HEK293 (cell line): ENCODE data around the gene CECR2.

Source experiments
- CTCF ChIA-PET: fragments of 350-600 bp; formaldehyde crosslinking; extraction: SDS; loops from one replicate; lab custom pipeline; 2021; ENCODE audit warnings: antibody characterized with exemption; lab: Yijun Ruan, JAX
- POLR2A ChIA-PET: fragments of 300-600 bp; formaldehyde crosslinking; extraction: SDS; loops from one replicate; lab custom pipeline; 2020; ENCODE audit warnings: antibody characterized with exemption, inconsistent platforms; lab: Yijun Ruan, JAX
- H3K27ac ChIP-seq: fragments of 200-500 bp; sonication (Bioruptor generic); 2 replicates; pipeline ENCODE4 v1.5.1; 2014; ENCODE audit warnings: low read depth, low read length, control low read depth, inconsistent platforms; ENCODE audit errors: extremely low read depth
- H3K36me3 ChIP-seq, 2 experiments: fragments of 200-500 bp in 1 of 2; sonication (Bioruptor generic) in 1 of 2; 1 replicate in 1 of 2; 2 replicates in 1 of 2; pipeline ENCODE4 v1.5.1; 2014 to 2017; ENCODE audit warnings: inconsistent platforms in 2 of 2, low read length in 2 of 2; ENCODE audit not compliant: control insufficient read depth in 2 of 2, insufficient read depth in 1 of 2
- H3K4me1 ChIP-seq: fragments of 200-500 bp; sonication (Bioruptor generic); 2 replicates; pipeline ENCODE4 v1.5.1; 2014; ENCODE audit warnings: mild to moderate bottlenecking, low read length, inconsistent platforms; ENCODE audit not compliant: control insufficient read depth, insufficient read depth
- H3K4me3 ChIP-seq: 2 replicates; pipeline ENCODE4 v1.5.1; 2011; ENCODE audit warnings: low read depth, mild to moderate bottlenecking, control low read depth, low read length, moderate library complexity
- H3K9me3 ChIP-seq: fragments of 200-500 bp; sonication (Bioruptor generic); 2 replicates; pipeline ENCODE4 v1.5.1; 2014; ENCODE audit warnings: low read depth, low read length, inconsistent platforms; ENCODE audit not compliant: control insufficient read depth, insufficient read depth
- GLI2 ChIP-seq: fragments of 450-650 bp; formaldehyde crosslinking; IDR thresholded peaks from 2 replicates; pipeline ENCODE4; 2017; ENCODE audit warnings: missing biosample characterization, missing genetic modification characterization, low read depth, borderline replicate concordance
- HOXA7 ChIP-seq: sonication (generic); formaldehyde crosslinking; IDR thresholded peaks from 2 replicates; pipeline ENCODE4 v1.8.1; 2022; ENCODE audit warnings: missing genetic modification reagents, borderline replicate concordance
- SCRT1 ChIP-seq: fragments of 450-650 bp; formaldehyde crosslinking; IDR thresholded peaks from 2 replicates; pipeline ENCODE4 v1.5.1; 2016; ENCODE audit warnings: missing biosample characterization, missing genetic modification characterization, borderline replicate concordance
- YY2 ChIP-seq: fragments of 450-650 bp; formaldehyde crosslinking; IDR thresholded peaks from 2 replicates; pipeline ENCODE4 v1.5.1; 2016; ENCODE audit warnings: missing biosample characterization, missing genetic modification characterization
- ZBTB48 ChIP-seq: fragments of 450-650 bp; formaldehyde crosslinking; IDR thresholded peaks from 2 replicates; pipeline ENCODE4 v1.5.1; 2016; ENCODE audit warnings: missing biosample characterization, missing genetic modification characterization
- ZBTB7A ChIP-seq: fragments of 450-650 bp; formaldehyde crosslinking; IDR thresholded peaks from 2 replicates; pipeline ENCODE4 v1.5.1; 2016; ENCODE audit warnings: low read depth, missing biosample characterization, missing genetic modification characterization
- ZEB2 ChIP-seq: fragments of 450-650 bp; formaldehyde crosslinking; IDR thresholded peaks from 2 replicates; pipeline ENCODE4 v1.5.1; 2016; ENCODE audit warnings: missing biosample characterization, missing genetic modification characterization
- ZFHX2 ChIP-seq: fragments of 450-650 bp; formaldehyde crosslinking; conservative IDR thresholded peaks from 2 replicates; pipeline ENCODE4 v1.5.1; 2016; ENCODE audit warnings: missing biosample characterization, missing genetic modification characterization
- ZFP69B ChIP-seq: fragments of 450-650 bp; formaldehyde crosslinking; IDR thresholded peaks from 2 replicates; pipeline ENCODE4 v1.5.1; 2016; ENCODE audit warnings: missing biosample characterization, missing genetic modification characterization
- ZIC2 ChIP-seq: fragments of 450-650 bp; formaldehyde crosslinking; IDR thresholded peaks from 2 replicates; pipeline ENCODE4 v1.5.1; 2016; ENCODE audit warnings: missing biosample characterization, missing genetic modification characterization
- ZNF121 ChIP-seq: fragments of 450-650 bp; formaldehyde crosslinking; IDR thresholded peaks from 2 replicates; pipeline ENCODE4 v1.5.1; 2016; ENCODE audit warnings: missing biosample characterization, missing genetic modification characterization
- ZNF140 ChIP-seq: fragments of 450-650 bp; formaldehyde crosslinking; IDR thresholded peaks from 2 replicates; pipeline ENCODE4 v1.5.1; 2016; ENCODE audit warnings: missing biosample characterization, missing genetic modification characterization
- ZNF24 ChIP-seq: fragments of 450-650 bp; formaldehyde crosslinking; IDR thresholded peaks from 2 replicates; pipeline ENCODE4 v1.5.1; 2016; ENCODE audit warnings: missing biosample characterization, missing genetic modification characterization
- ZNF341 ChIP-seq: fragments of 450-650 bp; formaldehyde crosslinking; IDR thresholded peaks from 2 replicates; pipeline ENCODE4; 2016; ENCODE audit warnings: low read depth, missing biosample characterization, missing genetic modification characterization
- ZNF394 ChIP-seq: fragments of 450-650 bp; formaldehyde crosslinking; IDR thresholded peaks from 2 replicates; pipeline ENCODE4 v1.5.1; 2016; ENCODE audit warnings: missing biosample characterization, missing genetic modification characterization, mild to moderate bottlenecking, moderate library complexity, borderline replicate concordance
- ZNF600 ChIP-seq: fragments of 450-650 bp; formaldehyde crosslinking; IDR thresholded peaks from 2 replicates; pipeline ENCODE4 v1.5.1; 2016; ENCODE audit warnings: missing biosample characterization, missing genetic modification characterization
- ZNF623 ChIP-seq: fragments of 450-650 bp; formaldehyde crosslinking; IDR thresholded peaks from 2 replicates; pipeline ENCODE4 v1.5.1; 2016; ENCODE audit warnings: missing biosample characterization, missing genetic modification characterization
- ZNF624 ChIP-seq: fragments of 450-650 bp; formaldehyde crosslinking; IDR thresholded peaks from 2 replicates; pipeline ENCODE4 v1.5.1; 2017; ENCODE audit warnings: missing biosample characterization, missing genetic modification characterization
- ZNF677 ChIP-seq: fragments of 450-650 bp; IDR thresholded peaks from 2 replicates; pipeline ENCODE4 v1.5.0; 2018; ENCODE audit warnings: missing biosample characterization, mild to moderate bottlenecking, missing genetic modification characterization, moderate library complexity
- ZNF768 ChIP-seq: fragments of 450-650 bp; formaldehyde crosslinking; IDR thresholded peaks from 2 replicates; pipeline ENCODE4 v1.5.1; 2018; ENCODE audit warnings: missing biosample characterization, mild to moderate bottlenecking, missing genetic modification characterization
- ZNF785 ChIP-seq: fragments of 450-650 bp; formaldehyde crosslinking; IDR thresholded peaks from 2 replicates; pipeline ENCODE4 v1.5.1; 2016; ENCODE audit warnings: missing biosample characterization, missing genetic modification characterization
- TF ChIP-seq, protein P1 (sequence below): fragments of 450-650 bp; formaldehyde crosslinking; IDR thresholded peaks from 2 replicates; pipeline ENCODE4 v1.5.1; 2017; ENCODE audit warnings: missing biosample characterization, missing genetic modification characterization
- TF ChIP-seq, protein P2 (sequence below): fragments of 450-650 bp; formaldehyde crosslinking; IDR thresholded peaks from 2 replicates; pipeline ENCODE4 v1.5.1; 2016; ENCODE audit warnings: missing biosample characterization, missing genetic modification characterization
- TF ChIP-seq, protein P3 (sequence below): fragments of 450-650 bp; formaldehyde crosslinking; IDR thresholded peaks from 2 replicates; pipeline ENCODE4 v1.5.1; 2016; ENCODE audit warnings: missing biosample characterization, missing genetic modification characterization

The CECR2 gene

DNA sequence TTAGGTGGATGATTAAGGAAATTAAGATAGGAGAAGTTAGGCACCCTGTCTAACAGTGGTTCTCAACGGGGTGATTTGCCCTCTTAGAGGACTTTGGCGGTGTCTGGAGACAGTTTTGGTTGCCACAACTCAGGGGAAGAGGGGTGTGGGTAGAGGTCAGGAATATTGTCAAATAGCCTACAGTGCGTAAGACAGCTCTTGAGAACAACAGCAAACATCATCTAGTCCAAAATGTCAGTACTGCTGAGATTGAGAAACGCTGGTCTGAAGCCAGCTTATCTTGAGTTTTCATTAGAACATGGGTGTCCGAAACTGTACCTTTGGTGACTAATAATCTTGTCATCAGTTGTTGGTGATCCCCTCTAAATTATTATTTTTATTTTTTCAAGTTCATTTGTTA lies 38.4 kb downstream of the CECR2 start:
- ChIA-PET POLR2A (no interaction called here), CTCF (interaction anchor here (0.5 kb wide), 1 partner anchor 41 kb away, joined by 3 read pairs; no protein-coding TSS in a partner anchor)
- peaks cover 14% of the 10 kb centered on the region for H3K4me1 ChIP-seq
- H3K4me3 ChIP-seq, result no peak overlapping the region
- H3K27ac ChIP-seq, result no peak overlapping the region
- TF ChIP-seq ZNF624 (tag by site-specific recombination) (no peak), ZNF24 (tag by site-specific recombination) (no peak), ZNF785 (tag by site-specific recombination) (no peak), ZNF600 (tag by site-specific recombination) (no peak), HOXA7 (CRISPR knock-in tag) (no peak), ZFP69B (tag by site-specific recombination) (no peak), ZNF623 (tag by site-specific recombination) (no peak), ZNF768 (tag by site-specific recombination) (no peak), ZNF677 (tag by site-specific recombination) (no peak), ZBTB48 (tag by site-specific recombination) (no peak), GLI2 (tag by site-specific recombination) (no peak)
- TF ChIP-seq, protein P1, sequence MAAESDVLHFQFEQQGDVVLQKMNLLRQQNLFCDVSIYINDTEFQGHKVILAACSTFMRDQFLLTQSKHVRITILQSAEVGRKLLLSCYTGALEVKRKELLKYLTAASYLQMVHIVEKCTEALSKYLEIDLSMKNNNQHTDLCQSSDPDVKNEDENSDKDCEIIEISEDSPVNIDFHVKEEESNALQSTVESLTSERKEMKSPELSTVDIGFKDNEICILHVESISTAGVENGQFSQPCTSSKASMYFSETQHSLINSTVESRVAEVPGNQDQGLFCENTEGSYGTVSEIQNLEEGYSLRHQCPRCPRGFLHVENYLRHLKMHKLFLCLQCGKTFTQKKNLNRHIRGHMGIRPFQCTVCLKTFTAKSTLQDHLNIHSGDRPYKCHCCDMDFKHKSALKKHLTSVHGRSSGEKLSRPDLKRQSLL (tag by site-specific recombination), result no peak
- no peaks in the 10 kb centered on the region for H3K9me3 ChIP-seq
- H3K36me3 ChIP-seq, result no peaks in the 10 kb centered on the region; a peak in 1 of 3 replicates

DNA sequence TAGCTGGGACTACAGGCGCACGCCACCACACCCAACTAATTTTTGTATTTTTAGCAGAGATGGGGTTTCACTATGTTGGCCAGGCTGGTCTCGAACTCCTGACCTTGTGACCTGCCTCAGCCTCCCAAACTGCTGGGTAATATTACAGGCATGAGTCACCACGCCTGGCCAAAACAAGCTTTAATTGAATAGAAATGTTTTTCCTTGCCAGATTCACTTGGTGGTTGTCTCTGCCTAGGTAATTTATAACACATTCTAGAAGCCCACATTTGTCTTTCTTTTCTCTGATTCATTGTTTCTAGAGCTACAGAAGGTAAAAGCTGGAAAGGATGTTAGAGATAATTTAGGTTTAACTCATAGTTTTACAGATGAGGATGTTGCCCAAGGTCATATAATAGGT lies 41.3 kb downstream of the CECR2 start:
- Histone ChIP-seq H3K4me3 (no peak overlapping the region), H3K27ac (no peak overlapping the region), H3K4me1 (peaks cover 8% of the 10 kb centered on the region), H3K36me3 (no peaks in the 10 kb centered on the region; a peak in 1 of 3 replicates), H3K9me3 (no peaks in the 10 kb centered on the region)
- CTCF ChIA-PET, result interaction anchor here (0.6 kb wide), 1 partner anchor 27 kb away, joined by 3 read pairs; no protein-coding TSS in a partner anchor
- no peak for TF ChIP-seq ZNF24 (tag by site-specific recombination)
- TF ChIP-seq ZBTB7A, result no peak
- no peak for TF ChIP-seq ZNF140 (tag by site-specific recombination)
- 0 out of 2 replicates have a peak, but pooled peaks have one; percentile 41 for TF ChIP-seq ZNF121
- no peak for TF ChIP-seq YY2 (tag by site-specific recombination)
- POLR2A ChIA-PET, result no interaction called here

DNA sequence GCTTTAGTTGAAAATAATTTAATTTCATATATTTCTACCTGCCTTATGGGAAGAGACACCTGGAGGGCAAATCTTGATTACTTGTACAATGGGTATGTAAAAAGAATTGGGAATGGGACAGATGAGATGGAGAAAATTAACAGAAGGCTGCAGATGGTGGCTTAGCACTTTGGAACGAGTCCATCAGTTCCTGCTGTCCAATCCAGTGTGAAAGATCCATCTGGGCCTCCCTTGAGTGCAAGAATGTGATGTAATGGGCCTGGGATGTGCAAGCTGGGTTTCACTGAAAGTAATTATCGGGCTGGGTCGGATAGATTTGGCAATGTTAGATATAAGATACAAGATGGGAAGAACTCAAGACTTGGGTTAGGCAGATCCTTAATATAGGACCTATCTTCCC lies 42.0 kb downstream of the CECR2 start:
- Histone ChIP-seq H3K36me3 (no peaks in the 10 kb centered on the region), H3K9me3 (no peaks in the 10 kb centered on the region), H3K27ac (no peak overlapping the region), H3K4me3 (no peak overlapping the region), H3K4me1 (peaks cover 8% of the 10 kb centered on the region)
- TF ChIP-seq ZNF394, result no peak
- 0 out of 2 replicates have a peak, but pooled peaks have one; percentile 33 for TF ChIP-seq ZEB2 (tag by site-specific recombination)
- CTCF ChIA-PET, result no interaction called here
- POLR2A ChIA-PET, result no interaction called here

DNA sequence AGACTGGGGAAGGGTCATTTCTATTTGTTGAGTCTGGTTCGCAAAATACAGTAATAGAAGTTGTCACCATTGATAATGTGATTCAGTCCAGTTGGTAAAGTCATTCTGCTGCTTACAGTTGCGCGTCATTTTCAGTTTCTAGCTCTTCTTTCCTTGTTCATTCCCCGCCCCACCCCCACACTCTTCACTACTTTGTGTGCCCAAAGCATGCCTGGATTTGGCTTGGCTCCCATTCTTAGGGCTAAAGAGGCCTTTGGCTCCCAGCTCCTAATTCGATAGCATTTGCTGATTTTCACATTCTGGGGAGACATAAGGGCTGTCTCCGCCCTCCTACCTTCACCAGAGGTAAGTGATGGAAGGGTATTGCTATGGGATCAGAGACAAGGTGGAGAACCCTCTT lies 43.0 kb downstream of the CECR2 start:
- POLR2A ChIA-PET, result no interaction called here
- H3K36me3 ChIP-seq, result no peaks in the 10 kb centered on the region
- no peak overlapping the region for H3K27ac ChIP-seq
- no peak overlapping the region for H3K4me3 ChIP-seq
- TF ChIP-seq ZIC2 (tag by site-specific recombination) (no peak), ZFHX2 (tag by site-specific recombination) (peak; percentile 25; the same call in 1 of the 2 replicates), ZNF341 (tag by site-specific recombination) (peak; percentile 19; the same call in 1 of the 2 replicates), SCRT1 (no peak)
- TF ChIP-seq, protein P2, sequence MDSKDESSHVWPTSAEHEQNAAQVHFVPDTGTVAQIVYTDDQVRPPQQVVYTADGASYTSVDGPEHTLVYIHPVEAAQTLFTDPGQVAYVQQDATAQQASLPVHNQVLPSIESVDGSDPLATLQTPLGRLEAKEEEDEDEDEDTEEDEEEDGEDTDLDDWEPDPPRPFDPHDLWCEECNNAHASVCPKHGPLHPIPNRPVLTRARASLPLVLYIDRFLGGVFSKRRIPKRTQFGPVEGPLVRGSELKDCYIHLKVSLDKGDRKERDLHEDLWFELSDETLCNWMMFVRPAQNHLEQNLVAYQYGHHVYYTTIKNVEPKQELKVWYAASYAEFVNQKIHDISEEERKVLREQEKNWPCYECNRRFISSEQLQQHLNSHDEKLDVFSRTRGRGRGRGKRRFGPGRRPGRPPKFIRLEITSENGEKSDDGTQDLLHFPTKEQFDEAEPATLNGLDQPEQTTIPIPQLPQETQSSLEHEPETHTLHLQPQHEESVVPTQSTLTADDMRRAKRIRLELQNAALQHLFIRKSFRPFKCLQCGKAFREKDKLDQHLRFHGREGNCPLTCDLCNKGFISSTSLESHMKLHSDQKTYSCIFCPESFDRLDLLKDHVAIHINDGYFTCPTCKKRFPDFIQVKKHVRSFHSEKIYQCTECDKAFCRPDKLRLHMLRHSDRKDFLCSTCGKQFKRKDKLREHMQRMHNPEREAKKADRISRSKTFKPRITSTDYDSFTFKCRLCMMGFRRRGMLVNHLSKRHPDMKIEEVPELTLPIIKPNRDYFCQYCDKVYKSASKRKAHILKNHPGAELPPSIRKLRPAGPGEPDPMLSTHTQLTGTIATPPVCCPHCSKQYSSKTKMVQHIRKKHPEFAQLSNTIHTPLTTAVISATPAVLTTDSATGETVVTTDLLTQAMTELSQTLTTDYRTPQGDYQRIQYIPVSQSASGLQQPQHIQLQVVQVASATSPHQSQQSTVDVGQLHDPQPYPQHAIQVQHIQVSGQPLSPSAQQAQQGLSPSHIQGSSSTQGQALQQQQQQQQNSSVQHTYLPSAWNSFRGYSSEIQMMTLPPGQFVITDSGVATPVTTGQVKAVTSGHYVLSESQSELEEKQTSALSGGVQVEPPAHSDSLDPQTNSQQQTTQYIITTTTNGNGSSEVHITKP (tag by site-specific recombination), result peak; percentile 92
- TF ChIP-seq, protein P3, sequence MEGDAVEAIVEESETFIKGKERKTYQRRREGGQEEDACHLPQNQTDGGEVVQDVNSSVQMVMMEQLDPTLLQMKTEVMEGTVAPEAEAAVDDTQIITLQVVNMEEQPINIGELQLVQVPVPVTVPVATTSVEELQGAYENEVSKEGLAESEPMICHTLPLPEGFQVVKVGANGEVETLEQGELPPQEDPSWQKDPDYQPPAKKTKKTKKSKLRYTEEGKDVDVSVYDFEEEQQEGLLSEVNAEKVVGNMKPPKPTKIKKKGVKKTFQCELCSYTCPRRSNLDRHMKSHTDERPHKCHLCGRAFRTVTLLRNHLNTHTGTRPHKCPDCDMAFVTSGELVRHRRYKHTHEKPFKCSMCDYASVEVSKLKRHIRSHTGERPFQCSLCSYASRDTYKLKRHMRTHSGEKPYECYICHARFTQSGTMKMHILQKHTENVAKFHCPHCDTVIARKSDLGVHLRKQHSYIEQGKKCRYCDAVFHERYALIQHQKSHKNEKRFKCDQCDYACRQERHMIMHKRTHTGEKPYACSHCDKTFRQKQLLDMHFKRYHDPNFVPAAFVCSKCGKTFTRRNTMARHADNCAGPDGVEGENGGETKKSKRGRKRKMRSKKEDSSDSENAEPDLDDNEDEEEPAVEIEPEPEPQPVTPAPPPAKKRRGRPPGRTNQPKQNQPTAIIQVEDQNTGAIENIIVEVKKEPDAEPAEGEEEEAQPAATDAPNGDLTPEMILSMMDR (tag by site-specific recombination), result no peak
- H3K9me3 ChIP-seq, result no peaks in the 10 kb centered on the region
- peaks cover 9% of the 10 kb centered on the region for H3K4me1 ChIP-seq
- CTCF ChIA-PET, result interaction anchor here (1.5 kb wide), 1 partner anchor 9 kb away, joined by 4 read pairs; no protein-coding TSS in a partner anchor
